Stimulated activated CD4-positive, alpha-beta T cell treated with anti-CD3 and anti-CD28 coated beads, Interleukin-15, amount 100 ng/mL, for 1 hour (primary cell): ENCODE results near the gene TEX13D.

Source experiments
- DNase-seq, 2 donors: peaks; one replicate each; pipeline ENCODE4 v3.0.0-alpha.2; 2020; ENCODE audit warnings: low read depth in 1 of 2, low spot score in 1 of 2

TEX13D gene

DNA sequence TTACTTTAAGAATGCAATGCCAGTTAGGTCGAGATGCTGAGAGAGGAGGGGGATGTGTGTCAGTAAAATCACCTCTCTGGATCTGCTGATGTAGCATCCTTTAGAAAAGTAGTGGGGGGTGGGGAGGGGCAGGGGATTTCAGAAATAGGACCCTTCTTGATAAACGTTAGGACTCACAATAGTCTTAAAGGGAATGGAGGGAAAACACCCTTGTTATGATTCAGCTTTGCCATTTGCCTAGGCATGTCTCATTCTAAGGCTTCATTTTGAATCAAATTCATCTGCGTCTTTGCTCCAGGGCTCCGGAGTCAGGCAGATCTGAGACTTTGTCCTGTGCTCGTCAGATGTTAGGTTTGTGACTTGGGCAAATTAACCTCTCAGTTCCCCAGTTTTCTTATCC lies 14.8 kb downstream of the TEX13D start:
- no peak for DNase-seq

GRCh38 chrX:124348182-124348581 lies 15.7 kb downstream of the TEX13D start:
- DNase-seq = no peak

GRCh38 chrX:124348885-124349453 lies 16.5 kb downstream of the TEX13D start:
- no peak for DNase-seq

DNA sequence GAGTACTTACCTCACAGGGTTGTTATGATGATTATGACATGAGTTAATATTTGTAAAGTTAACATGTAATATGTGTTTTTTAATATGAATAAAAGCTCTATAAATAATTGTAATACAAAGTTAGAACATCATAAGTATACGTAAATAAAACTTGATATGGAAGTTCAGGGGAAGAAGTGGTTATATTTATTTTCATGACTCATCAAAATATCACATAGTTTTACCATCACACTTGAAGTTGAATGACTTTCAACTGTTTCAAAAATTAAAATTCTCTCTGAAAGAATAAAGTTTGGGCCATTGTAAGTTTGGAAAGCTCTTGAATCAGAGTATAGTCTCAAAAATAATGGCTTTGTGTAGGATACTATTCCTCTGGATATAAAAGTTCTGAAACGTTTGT lies 22.2 kb downstream of the TEX13D start:
- no peak for DNase-seq

- DNase-seq = no peak
Observed at GRCh38 chrX:124358800-124359383, 26.4 kb downstream of the TEX13D start.

- no peak for DNase-seq
Observed at GRCh38 chrX:124362072-124362471, 29.6 kb downstream of the TEX13D start.

DNA sequence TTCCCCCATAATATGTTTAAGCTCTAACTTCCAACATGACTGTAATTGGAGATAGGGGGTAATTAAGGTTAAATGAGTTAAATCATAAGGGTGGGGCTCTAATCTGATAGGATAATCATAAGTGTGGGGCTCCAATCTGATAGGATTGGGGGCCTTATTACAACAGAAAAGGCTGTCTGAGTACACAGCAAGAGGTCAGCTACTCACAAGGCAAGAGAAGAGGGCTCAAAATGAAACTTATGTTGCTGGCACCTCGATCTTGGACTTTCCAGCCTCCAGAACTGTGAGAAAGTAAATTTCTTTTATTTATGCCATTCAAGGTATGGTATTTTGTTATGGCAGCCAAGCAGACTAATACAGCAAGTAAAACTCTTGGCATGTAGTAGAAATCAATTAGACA lies 30.3 kb downstream of the TEX13D start:
- DNase-seq = no peak

- no peak for DNase-seq
Observed at GRCh38 chrX:124369722-124370121, 37.3 kb downstream of the TEX13D start.

- DNase-seq = no peak
Observed at GRCh38 chrX:124373348-124373747, 40.9 kb downstream of the TEX13D start.

- DNase-seq = no peak
Observed at GRCh38 chrX:124378643-124379042, 46.2 kb downstream of the TEX13D start.

DNA sequence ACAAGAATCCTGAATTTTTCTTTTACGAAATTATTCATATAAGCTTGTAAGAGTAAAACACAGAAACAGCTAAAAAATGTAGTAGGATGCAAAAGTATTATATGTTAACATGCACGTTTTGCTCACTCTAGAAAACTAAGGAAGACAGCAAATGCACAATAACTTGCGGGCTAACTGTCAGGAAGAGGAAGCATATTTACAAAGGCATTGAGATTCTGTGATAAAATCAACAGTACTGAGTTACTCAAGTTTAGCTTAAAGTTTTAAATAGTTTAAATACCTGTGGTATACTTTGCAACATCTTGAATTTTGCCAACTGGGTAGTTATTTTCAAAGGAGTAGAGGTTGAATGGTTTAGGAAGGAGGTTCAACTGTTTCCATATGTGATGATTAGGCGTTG lies 50.9 kb downstream of the TEX13D start:
- no peak for DNase-seq

- no peak for DNase-seq
Observed at GRCh38 chrX:124386401-124386800, 53.9 kb downstream of the TEX13D start.
